Erythroblast (primary cell): ENCODE measurements around the gene SLC6A2.

Source experiments
- GATA1 ChIP-seq: IDR thresholded peaks from 2 replicates; pipeline ENCODE4 v1.6.1; 2011; ENCODE audit warnings: low read depth, mild to moderate bottlenecking, control low read depth, low read length, moderate library complexity
- POLR2A ChIP-seq: IDR thresholded peaks from 2 replicates; pipeline ENCODE4 v1.6.1; 2011; ENCODE audit warnings: mild to moderate bottlenecking, low read length

GRCh38 chr16:55682086-55682485, 26.3 kb downstream of the SLC6A2 start:
- TF ChIP-seq POLR2A: no peak
- TF ChIP-seq GATA1: no peak
